Stimulated activated CD8-positive, alpha-beta memory T cell treated with anti-CD3 and anti-CD28 coated beads, Interleukin-2, amount 100 ng/mL, for 1 hour (primary cell): Measurements from ENCODE around the gene FGF9.

Source experiments
- DNase-seq, 2 donors: peaks; one replicate each; pipeline ENCODE4 v3.0.0-alpha.2; 2020; ENCODE audit warnings: low read depth in 2 of 2

The FGF9 gene

DNA sequence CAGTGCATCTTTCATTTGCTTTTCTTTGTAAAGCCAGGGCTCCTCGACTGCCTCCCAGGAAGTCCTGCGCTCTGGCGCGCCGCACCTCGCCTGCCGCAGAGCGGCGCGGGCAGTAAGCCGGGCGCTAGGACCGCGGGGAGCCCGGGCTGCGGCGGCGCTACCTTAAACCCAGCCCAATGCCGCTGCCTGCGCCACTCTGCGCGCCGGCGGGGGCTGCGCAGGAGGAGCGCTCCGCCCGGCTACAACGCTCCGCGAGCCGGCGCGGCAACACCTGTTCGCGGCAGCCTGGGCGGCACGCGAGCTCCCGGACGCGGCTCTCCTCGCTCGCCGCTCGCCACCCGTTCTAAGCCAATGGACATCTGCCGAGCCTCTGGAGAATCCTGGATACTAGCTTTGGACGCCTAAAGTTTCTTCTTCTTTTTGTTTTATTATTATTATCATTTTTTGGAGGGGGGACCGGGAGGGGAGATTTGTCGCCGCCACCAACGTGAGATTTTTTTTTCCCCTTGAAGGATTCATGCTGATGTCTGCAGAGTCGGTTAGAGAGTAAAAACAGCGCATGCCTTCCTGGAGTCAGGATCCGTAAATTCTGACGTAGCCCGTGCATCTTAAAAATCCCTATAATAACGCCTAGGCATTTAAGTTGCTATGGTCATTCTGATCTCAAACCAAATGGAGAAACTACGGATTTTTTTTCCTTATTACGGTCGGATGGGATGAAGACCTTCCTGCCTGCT lies at the start of gene FGF9:
FGF9 (plus strand) TSS at position 191 of the 737 bp plus-strand sequence. CDS start 840 bp downstream, outside the sequence.
- DNase-seq, result peak; percentile 59 to 64

GRCh38 chr13:21625366-21625765 lies 45.5 kb upstream of the FGF9 start:
- DNase-seq, result no peak

DNA sequence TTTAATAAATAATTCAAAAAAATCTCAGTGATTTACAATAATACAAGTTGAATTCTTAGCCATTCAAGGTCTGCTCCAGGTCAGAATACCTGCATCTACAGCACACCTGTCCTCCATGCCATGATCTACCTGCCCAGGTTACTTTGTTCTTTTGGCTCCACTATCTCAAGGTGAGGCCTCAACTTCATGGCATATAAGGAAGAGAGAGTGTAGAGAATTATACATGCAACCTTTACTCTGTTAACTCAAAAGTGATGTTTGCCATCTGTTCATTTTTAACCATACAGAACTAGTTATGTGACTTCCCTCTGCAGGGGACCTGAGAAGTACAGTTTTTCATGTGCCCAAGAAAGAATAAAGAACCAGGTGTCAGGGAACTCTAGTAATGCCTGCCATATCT lies 38.7 kb upstream of the FGF9 start:
- DNase-seq, result no peak

- no peak for DNase-seq
Measured at GRCh38 chr13:21636656-21637055, 34.2 kb upstream of the FGF9 start.

GRCh38 chr13:21637296-21637695 lies 33.6 kb upstream of the FGF9 start:
- DNase-seq, result peak in 1 of 2 donors; percentile 10

- no peak for DNase-seq
Measured at GRCh38 chr13:21638319-21639282, 32.3 kb upstream of the FGF9 start.

DNA sequence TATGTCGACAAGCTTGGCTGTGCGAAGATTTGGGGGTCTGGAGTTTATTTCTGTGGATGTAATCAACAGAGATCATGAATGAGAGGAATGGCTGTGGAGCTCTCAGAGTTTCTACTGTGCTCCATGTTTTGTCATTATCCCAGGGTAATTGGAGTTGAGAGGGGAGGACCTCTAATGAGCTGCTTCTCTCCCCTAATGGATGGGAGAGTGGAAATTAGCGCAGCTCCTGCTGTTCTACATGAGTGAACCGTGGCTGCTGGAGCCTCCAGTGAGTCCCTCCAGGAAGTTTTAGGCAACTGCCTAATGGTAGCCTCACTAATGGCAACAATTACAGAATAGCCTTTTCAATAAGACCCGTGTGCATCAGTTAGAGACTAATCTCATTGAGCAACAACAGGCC lies 31.3 kb upstream of the FGF9 start:
- DNase-seq, result no peak

GRCh38 chr13:21641629-21642028 lies 29.2 kb upstream of the FGF9 start:
- no peak for DNase-seq

GRCh38 chr13:21657538-21657937 lies 13.3 kb upstream of the FGF9 start:
- DNase-seq, result no peak

- no peak for DNase-seq
Measured at GRCh38 chr13:21659087-21659486, 11.8 kb upstream of the FGF9 start.

DNA sequence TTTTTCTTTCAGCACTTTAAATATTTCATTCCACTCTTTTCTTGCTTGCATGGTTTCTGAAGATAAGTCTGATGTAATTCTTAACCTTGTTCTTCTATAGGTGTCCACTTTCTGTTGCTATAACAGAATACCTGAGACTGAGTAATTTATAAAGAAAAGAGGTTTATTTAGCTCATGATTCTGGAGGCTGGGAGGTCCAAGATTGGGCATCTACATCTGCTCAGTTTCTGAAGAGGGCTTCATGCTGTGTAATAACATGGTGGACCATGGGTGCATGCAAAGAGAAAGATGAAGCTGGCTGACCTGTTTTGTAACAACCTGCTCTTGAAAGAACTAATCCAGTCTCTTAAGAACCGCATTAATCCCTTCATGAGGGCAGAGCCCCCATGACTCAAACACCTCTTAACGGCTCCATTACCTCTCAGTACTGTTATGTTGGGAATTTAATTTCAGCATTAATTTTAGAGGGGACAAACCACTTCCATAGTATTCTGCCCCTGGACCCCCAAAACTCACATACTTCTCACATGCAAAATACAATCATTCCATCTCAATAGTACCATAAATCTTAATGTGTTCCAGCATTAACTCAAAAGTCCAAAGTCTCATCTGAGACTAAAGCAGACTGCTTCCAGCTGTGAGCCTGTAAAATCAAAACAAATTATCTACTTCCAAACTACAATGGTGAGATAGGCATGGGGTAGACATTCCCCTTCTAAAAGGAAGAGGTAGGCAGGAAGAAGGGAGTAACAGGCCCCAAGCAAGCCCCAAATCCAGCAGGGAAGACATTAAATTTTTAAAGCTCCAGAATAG lies 9.6 kb upstream of the FGF9 start:
- DNase-seq, result no peak

- DNase-seq, result no peak
Measured at GRCh38 chr13:21663197-21663596, 7.7 kb upstream of the FGF9 start.

GRCh38 chr13:21668732-21669275 lies 2.1 kb upstream of the FGF9 start:
- no peak for DNase-seq

DNA sequence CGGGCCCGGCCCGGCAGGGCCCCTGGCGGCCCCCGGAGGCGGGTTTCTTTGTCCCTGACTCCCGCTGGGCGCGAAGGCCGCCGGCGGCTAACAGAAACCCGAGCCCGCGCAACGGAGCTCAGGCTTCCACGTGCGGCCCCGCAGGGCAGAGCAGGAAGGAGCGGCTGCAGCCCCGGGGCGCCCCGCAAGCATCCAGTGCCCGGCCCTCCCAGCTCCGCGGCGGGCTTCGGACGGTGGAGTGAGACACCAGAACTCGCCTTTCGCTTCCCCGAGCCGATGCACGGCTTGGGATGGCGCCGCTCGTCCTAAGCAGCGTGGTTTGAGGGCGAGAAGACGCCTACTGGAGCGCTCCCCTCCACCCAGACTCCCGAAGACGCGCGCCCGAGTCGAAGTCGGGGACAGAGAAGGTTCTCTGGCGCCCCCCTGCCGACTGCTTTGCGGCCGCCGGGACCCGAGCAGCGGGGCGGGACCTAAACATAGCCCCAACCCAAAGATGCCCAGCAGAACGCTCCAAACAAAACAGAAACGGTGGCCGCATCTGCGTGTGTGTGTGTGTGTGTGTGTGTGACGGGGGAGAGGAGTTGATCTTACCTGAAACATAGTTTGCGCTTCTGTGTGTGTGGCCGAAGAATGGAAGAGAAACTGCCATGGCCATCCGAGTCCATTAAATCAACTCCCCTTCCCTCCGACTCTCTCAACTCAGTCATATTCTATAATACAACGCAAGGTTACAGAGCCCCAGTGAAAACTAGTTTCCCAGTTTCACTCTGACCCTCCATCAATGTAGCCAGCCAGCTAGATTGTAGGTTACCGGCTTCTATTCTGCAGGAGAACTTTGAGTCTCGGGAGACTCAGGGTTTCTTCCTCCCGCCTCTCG lies 629 bp upstream of the FGF9 start:
- DNase-seq, result peak; percentile 42 to 48

- no peak for DNase-seq
Measured at GRCh38 chr13:21671620-21672286, 880 bp downstream of the FGF9 start.

- DNase-seq, result no peak
Measured at GRCh38 chr13:21672287-21672680, 1.4 kb downstream of the FGF9 start.

DNA sequence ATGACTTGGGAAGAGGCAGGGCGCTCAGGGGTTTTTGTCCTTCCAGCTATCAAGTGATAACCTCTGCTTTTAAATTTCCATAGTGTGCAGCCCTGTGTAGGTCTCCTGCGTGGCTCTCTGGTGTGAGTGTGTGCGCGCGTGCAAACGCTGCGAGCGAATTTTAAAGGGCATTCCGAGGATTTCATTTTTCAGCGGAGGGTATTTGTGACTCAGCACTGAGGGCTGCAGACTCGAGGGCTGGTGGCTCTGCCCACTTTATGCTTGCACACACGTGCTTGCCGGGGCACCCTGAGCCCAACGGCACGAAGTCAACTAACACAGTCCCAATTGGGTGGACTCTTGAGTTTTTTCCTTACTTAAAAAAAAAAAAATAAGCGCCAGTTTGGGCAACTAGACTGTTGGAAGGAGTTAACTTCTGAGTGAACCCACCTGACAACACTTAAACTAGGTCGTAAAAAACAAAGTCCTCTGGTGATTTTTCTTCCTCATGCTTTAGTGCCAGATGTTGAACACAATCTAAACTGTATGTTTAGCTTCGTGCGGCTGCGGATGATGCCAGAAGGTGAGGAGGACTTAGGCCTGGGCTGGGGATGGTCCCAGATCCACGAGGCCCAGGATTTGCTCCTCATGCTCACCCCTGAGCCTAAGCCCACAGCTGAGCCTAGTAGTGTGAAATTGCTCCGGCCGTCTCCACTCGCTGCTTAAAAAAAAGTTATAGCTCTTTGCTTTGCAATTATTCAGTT lies 2.1 kb downstream of the FGF9 start:
- no peak for DNase-seq

DNA sequence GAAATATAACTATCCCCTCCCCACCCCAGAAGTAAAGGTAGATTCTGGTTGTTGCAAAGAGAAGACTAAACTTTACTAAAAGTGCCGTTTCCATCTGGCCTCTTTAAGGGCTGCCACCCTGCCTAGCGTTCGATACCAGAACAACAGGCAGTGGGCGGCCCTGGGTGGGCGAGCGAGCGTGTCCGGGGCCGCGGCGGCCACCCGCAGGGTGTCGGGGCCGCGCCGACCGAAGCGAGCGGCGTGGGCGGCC lies 2.6 kb downstream of the FGF9 start:
- DNase-seq, result no peak

DNA sequence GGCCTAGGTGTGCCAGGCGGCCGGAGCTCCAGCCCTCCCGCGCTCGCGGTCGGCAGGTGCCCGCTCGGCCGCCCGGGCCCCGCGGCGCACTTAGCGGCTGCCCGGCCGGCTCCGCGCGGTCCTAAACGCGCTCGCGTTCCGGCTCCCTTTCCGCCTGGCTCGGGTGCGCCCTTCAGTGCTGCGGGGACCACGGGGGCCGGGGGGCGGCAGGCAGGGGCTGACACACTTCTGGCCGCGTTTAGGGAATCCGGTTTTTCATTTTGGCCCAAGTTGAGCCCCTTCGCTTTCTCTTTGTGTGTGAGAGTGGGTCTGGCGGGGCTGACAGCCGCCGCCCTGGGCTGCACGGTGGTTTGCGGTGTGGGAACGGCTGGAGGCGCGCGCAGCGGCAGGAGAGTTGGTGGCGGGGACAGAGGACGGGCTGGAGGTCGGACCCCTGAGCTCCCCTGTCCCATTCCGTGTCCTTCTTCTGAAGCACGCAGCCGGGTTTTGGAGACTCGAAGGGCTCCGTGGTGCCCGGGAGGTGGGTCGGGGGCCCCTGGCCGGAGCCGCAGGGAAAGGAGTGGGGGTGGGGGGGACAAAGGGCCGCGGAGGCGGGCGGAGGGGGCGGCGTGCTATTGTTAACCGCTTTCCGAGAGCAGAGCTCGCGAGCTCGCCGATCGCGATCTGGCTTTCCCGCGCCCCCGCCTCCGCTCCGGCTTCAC lies 3.1 kb downstream of the FGF9 start:
- no peak for DNase-seq
